ENCODE data around the gene TMEM232. TPM values are rescaled to one million over a fixed set of nuclear protein-coding genes. Genes with fewer than 3 reads are reported as not detected.

Gene TMEM232
- total and polyA plus RNA-seq, 12 donors, result 0.26 to 4.4 (median 3.2) TPM

GRCh38 chr5:110409571-110409970 is 316.9 kb downstream of the TMEM232 start:
- no peak for DNase-seq
- no peak for TF ChIP-seq CTCF (IDR thresholded peaks at IDR 0.05)
- no peak overlapping the region for H3K4me3 ChIP-seq
- H3K27ac ChIP-seq, result no peak overlapping the region
- no peaks in the 10 kb centered on the region for H3K27me3 ChIP-seq
- no peaks in the 10 kb centered on the region for H3K36me3 ChIP-seq
- ATAC-seq, result no peak
- no peaks in the 10 kb centered on the region for H3K9me3 ChIP-seq
- WGBS, 2 donors, result 82% methylated on average over 3 of the region's 3 CpGs
- intact Hi-C loops (cut with DNase I), result no loop called here
- H3K4me1 ChIP-seq, result no peaks in the 10 kb centered on the region

- Histone ChIP-seq H3K4me1 (no peaks in the 10 kb centered on the region), H3K9me3 (no peaks in the 10 kb centered on the region), H3K4me3 (no peak overlapping the region), H3K36me3 (no peaks in the 10 kb centered on the region), H3K27ac (no peak overlapping the region), H3K27me3 (no peaks in the 10 kb centered on the region)
- intact Hi-C loops (cut with DNase I), result no loop called here
- ATAC-seq (no peak), DNase-seq (no peak)
- 62 to 66% methylated on average over 1 of the region's 1 CpG for WGBS, 2 donors
- no peak for TF ChIP-seq CTCF (IDR thresholded peaks at IDR 0.05)
These were observed 323.9 kb downstream of the TMEM232 start for GRCh38 chr5:110402562-110402961.

- 66 to 71% methylated on average over 4 of the region's 4 CpGs for WGBS, 2 donors
- no peak for TF ChIP-seq CTCF (IDR thresholded peaks at IDR 0.05)
These were observed 324.6 kb downstream of the TMEM232 start for GRCh38 chr5:110401881-110402280.

GRCh38 chr5:110398951-110399350 is 327.5 kb downstream of the TMEM232 start:
- H3K9me3 ChIP-seq, result peaks cover 0 to 2% (median 0%) of the 10 kb centered on the region in 11 donors
- ATAC-seq (no peak), DNase-seq (no peak)
- no peak overlapping the region for H3K27ac ChIP-seq
- no peaks in the 10 kb centered on the region for H3K36me3 ChIP-seq
- H3K4me3 ChIP-seq, result no peak overlapping the region
- 83 to 85% methylated on average over 2 of the region's 2 CpGs for WGBS, 2 donors
- no peaks in the 10 kb centered on the region for H3K4me1 ChIP-seq
- no peak for TF ChIP-seq CTCF (IDR thresholded peaks at IDR 0.05)
- no peaks in the 10 kb centered on the region for H3K27me3 ChIP-seq
- intact Hi-C loops (cut with DNase I), result no loop called here

More at GRCh38 chr5:110401881-110402280, 324.6 kb downstream of the TMEM232 start:
- Histone ChIP-seq H3K27ac (no peak overlapping the region), H3K9me3 (no peaks in the 10 kb centered on the region), H3K4me3 (no peak overlapping the region), H3K27me3 (no peaks in the 10 kb centered on the region), H3K36me3 (no peaks in the 10 kb centered on the region), H3K4me1 (no peaks in the 10 kb centered on the region)
- ATAC-seq, result no peak
- no peak for DNase-seq
- intact Hi-C loops (cut with DNase I), result no loop called here
